HG03139 (cell line): ENCODE measurements around the gene SLC1A1.

Source experiments
- ATAC-seq: cut with Tn5 transposase; IDR thresholded peaks from one replicate; pipeline ENCODE4 v1.9.1; 2021; ENCODE audit not compliant: unreplicated experiment

The SLC1A1 gene

DNA sequence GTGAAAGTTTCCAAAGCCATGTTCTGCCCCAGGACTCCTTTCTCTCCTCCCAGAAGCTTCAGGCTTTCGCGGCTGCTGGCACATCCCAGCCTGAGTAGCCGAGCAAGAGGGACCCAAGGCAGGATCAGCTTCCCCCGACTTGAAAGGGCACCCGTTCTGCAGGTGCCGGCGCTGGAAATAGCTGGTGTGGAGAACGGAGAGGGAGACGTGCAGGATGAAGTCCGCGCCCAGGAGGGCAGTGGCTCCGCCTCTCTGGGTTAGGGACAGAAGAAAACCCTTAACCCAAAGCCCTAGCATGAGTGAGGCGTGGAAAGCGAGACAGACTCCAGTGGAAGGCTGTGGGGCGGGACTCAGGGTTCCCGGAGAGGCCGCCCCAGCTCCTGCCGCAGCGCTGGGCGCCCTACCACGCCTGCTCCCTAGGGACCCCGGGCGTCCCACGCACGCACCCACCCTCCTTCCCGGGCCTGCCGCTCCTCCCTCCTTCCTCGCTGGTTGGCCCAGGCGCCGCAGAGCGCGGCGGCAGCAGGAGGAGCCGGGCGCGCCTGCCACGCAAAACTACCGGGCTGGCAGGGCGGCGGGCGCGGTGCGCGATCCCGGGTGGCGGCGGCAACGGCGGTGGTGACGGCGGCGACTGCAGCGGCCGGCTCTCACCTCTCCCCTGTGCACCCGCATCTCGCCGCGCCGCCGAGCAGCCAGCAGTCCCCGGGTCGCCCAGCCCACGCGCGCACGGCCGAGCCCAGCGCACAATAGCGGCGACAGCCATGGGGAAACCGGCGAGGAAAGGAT is at the start of gene SLC1A1:
Gene SLC1A1 (plus strand): TSS at position 550 of the 786 bp plus-strand sequence. CDS start 212 bp downstream, at position 762.
- peak; percentile 69 for ATAC-seq

- no peak for ATAC-seq
Observed at GRCh38 chr9:4442806-4443205, 47.5 kb upstream of the SLC1A1 start.

GRCh38 chr9:4443439-4443838 is 46.8 kb upstream of the SLC1A1 start:
- ATAC-seq = no peak

DNA sequence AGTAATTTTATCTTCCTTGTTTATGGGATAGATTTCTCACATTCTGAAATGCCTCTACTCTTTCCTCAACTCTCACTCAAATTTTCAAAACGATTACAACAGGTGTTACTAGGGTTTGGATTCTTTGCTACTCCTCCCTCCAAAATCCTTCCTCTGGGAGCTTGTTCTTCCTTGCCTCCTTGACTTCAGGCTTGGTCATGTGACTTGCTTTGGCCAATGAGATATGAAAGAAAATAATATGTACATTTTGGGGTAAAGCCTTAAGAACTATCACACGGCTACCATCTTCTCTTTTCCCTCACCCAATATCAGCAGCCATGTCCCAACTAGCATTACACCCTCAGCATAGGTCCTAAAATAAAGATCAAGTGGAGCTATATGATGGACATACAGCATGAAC is 28.8 kb upstream of the SLC1A1 start:
- no peak for ATAC-seq

DNA sequence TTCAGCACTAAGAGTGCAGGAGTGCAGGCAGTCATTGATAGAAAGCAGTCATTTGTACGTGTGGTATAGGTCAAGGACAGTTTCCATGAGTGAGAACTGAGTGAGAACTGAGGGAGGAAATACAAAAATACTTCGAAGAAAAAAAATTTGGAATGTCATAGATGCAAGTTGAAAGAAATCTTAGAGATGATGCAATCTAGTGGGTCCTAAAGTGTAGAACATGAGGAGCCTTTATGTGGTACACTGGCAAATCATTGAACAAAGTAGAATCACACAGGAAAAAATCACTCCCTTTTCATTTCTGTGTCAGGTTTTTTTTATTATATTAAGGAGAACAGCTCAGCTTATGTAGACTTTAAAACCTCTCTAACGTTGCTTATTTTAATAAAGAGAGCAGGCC is 26.4 kb upstream of the SLC1A1 start:
- ATAC-seq = no peak

DNA sequence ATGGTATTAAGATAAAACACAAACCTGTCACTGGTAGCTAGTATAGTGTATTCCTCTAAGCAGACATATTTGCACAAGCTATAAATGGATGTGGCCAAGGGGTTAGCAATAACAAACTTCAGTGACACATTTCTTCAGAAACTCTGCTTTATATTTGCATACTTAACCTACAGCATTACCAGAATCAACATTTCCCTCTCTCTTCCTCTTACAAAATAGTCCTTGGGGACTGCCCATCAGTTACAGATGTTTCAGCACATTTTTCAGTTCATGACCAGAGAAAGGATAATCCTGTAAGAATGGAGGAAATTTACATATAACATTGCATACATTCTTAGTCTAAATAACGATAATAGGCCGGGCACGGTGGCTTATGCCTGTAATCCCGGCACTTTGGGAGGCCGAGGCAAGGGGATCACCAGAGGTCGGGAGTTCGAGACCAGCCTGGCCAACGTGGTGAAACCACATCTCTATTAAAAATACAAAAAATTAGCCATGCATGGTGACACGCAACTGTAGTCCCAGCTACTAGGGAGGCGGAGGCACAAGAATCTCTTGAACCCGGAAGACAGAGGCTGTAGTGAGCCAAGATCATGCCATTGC is 25.3 kb upstream of the SLC1A1 start:
- ATAC-seq = peak; percentile 96

DNA sequence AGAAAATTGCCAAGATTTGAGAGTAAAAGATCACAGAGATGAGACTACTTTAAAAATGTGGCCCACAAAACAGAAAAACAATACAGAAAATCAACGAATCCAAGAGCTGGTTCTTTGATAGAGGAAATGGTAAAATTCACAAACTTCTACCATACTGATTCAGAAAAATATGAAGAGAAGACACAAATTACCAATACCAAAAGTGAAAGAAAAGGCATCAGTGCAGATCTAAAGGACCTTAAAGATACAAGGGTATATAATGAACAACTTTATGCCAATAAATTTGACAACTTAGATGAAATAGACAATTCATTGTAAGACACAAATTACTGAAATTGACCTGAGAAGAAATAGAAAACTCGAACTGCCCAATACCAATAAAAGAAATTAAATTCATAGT is 24.4 kb upstream of the SLC1A1 start:
- no peak for ATAC-seq

DNA sequence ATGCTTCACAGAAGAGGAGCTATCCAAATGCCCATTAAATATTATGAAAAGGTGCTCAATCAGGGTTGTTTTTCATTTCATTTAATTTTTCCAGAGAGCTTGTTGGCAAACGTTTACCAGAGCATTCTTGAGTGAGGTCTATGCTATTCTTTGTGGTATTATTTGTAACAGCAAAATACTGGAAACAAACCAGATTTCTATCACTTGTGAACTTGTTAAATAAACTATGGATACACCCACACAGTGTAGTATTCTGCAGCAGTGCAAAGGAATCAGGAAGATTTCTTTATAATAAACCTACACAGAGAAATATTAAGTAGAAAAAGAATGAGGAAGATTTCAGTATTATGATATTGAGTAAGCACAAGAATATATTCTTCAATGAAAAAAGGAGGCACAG is 15.0 kb upstream of the SLC1A1 start:
- no peak for ATAC-seq

- ATAC-seq = no peak
Observed at GRCh38 chr9:4486176-4486575, 4.1 kb upstream of the SLC1A1 start.

- no peak for ATAC-seq
Observed at GRCh38 chr9:4489562-4489918, 728 bp upstream of the SLC1A1 start.

DNA sequence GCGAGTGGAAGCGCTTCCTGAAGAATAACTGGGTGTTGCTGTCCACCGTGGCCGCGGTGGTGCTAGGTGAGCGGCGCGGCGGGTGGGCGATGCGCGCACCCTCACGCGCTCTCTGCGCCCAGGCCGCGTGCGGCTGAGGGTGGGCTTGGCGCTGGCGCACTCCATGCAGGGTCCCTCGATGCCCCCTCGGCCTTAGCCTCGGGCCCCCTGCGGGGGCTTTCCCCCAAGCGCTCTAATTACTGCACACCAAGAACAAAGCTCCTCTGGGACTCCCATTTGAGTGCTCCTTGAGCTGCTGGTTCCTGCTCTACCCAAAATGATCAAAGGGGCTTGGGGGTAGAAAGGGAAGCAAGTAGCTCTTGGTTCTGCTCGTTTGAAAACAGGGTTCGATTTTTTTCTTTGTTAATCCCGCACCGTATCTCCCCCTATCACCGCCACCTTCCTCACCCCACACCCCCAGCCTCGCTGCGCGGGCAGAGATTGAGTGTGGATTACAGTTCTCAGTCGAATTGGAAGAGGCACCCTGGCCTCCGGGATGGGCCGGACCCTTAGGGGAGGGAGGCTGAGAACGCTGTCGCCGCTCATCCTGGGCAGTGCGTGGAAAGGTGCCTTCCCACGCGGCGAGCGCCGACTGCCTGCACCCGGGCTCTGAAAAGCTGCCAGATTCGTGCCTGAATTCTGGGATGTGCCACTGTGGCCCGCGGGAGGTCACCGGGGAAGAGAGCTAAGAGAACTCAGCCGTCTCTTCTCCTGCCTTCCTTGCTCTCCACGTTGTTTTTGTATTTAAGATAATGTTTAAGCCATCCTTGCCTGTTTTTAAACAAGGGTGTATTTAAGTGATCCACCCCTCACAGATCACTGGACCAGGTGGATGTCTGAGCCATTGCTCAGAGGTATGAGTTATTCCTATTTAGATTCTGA is 697 bp downstream of the SLC1A1 start:
- peak; percentile 4 for ATAC-seq

DNA sequence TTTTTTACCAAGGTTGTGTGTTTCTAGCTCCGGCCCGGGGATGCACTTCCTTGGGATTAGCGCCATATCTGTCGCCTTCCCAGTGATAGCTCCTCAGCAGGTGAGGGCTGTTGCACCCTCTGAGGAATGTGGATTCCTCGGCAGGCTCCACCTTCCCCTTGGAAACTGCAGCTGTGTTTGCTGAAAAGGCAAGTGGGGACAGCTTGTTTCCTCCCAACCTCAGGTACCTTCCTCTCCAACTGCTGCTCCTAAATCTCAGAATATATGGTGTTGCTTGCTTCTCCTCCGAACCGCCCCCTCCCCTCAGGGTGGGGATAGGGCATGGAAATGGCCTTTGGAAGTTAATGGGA is 1.3 kb downstream of the SLC1A1 start:
- no peak for ATAC-seq

- no peak for ATAC-seq
Observed at GRCh38 chr9:4494332-4494731, 4.1 kb downstream of the SLC1A1 start.

DNA sequence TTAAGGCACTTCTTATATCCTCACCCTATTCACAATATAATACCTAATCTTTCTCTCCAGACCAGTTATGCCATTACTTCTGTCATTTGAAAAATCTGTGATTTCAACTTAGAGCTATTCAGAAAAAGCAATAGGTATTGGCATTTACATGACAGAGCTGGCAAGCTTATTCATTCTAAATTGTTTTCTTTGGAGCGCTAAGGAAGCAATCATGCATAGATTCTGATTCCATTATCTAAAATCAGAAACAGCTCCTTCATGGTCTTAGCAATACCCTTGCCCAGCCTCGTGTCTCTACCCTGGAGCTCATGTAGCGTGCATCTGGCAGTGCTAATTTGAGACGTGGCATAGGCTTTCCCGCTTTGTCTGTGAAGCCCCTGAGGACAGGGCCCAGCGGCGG is 4.5 kb downstream of the SLC1A1 start:
- ATAC-seq = no peak

- no peak for ATAC-seq
Observed at GRCh38 chr9:4495537-4495936, 5.3 kb downstream of the SLC1A1 start.

GRCh38 chr9:4496497-4496896 is 6.2 kb downstream of the SLC1A1 start:
- no peak for ATAC-seq

- ATAC-seq = no peak
Observed at GRCh38 chr9:4497395-4497794, 7.1 kb downstream of the SLC1A1 start.

GRCh38 chr9:4497855-4498254 is 7.6 kb downstream of the SLC1A1 start:
- ATAC-seq = no peak

- ATAC-seq = no peak
Observed at GRCh38 chr9:4499917-4500316, 9.6 kb downstream of the SLC1A1 start.

DNA sequence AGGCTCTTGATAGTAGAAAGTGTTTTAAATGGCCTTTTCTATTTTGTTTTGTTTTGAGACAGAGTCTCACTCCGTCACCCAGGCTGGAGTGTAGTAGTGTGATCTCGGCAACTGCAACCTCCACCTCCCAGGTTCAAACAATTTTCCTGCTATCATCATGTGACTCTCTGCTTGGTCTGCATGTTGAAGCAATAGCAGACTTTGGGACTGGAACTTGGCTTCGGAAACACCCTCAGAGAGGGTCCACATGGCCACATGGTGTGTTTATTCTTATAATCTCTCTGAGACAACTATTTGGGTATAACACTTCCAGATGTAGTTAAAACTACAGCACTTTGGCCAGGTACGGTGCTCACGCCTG is 10.9 kb downstream of the SLC1A1 start:
- ATAC-seq = no peak

- ATAC-seq = no peak
Observed at GRCh38 chr9:4502444-4502843, 12.2 kb downstream of the SLC1A1 start.

DNA sequence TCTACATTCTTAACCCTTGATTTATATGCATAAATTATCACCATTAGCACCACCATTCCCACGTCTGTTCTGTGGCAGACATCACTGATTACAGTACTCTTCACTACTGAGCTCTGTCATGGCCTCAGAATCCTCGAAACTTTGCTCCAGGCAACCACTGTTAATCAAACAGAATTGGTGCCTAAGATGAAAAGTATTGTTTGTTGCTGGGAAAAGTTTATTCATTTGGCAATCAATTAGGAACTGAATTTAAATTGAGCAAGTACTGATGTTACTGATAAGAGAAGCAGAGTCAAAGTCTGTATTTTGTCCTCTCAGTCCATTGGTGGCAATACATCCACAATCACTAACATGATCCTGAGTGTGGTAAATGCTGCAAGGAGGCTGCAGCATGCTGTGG is 12.8 kb downstream of the SLC1A1 start:
- ATAC-seq = no peak
